Measurements from ENCODE around the gene DIS3L2.

- no peak for TF ChIP-seq PPARA (CRISPR knock-in tag; IDR thresholded peaks at IDR 0.05; ENCODE audit: borderline replicate concordance)
- no peak for TF ChIP-seq TOX (CRISPR knock-in tag; IDR thresholded peaks at IDR 0.05; ENCODE audit: borderline replicate concordance)
- TF ChIP-seq PATZ1 (CRISPR knock-in tag; IDR thresholded peaks at IDR 0.05; ENCODE audit: borderline replicate concordance): no peak
- peak; percentile 91 for TF ChIP-seq ZFP30 (CRISPR knock-in tag; IDR thresholded peaks at IDR 0.05)
- no peak for TF ChIP-seq GLIS3 (CRISPR knock-in tag; IDR thresholded peaks at IDR 0.05)
- no peak for TF ChIP-seq CREB5 (CRISPR knock-in tag; IDR thresholded peaks at IDR 0.05; ENCODE audit: low read depth)
- no peak for TF ChIP-seq ZFP3 (CRISPR knock-in tag; IDR thresholded peaks at IDR 0.05)
Observed at GRCh38 chr2:232124309-232124708, 162.8 kb downstream of the DIS3L2 start.

Measured in SK-N-SH treated with all-trans-retinoic acid at 6 μM for 48 hours (cell line).